Measurements from ENCODE around the gene VSIR. TPM values are rescaled to one million over a fixed set of nuclear protein-coding genes. Genes with fewer than 3 reads are reported as not detected.

VSIR gene
- total RNA-seq, 2 donors from 2014 or later, result 41.2 to 42.8 TPM

GRCh38 chr10:71705582-71705981, 67.7 kb downstream of the VSIR start:
- Histone ChIP-seq H3K36me3 (no peaks in the 10 kb centered on the region), H3K9ac (ENCODE audit: low read depth in 2 of 2, low read length in 2 of 2) (no peak overlapping the region), H3K27me3 (no peaks in the 10 kb centered on the region), H3K9me3 (no peaks in the 10 kb centered on the region), H3K27ac (no peak overlapping the region), H3K4me3 (no peak overlapping the region), H3K4me1 (no peaks in the 10 kb centered on the region)
- no peak for DNase-seq
- intact Hi-C loops (cut with DNase I), result loop anchor here (5.0 to 10.0 kb wide), 2 partner anchors 109 to 393 kb away; no protein-coding TSS in a partner anchor
- TF ChIP-seq CTCF (IDR thresholded peaks at IDR 0.05), result no peak

GRCh38 chr10:71704816-71705215, 68.5 kb downstream of the VSIR start:
- TF ChIP-seq CTCF (IDR thresholded peaks at IDR 0.05), result no peak
- Histone ChIP-seq H3K36me3 (no peaks in the 10 kb centered on the region), H3K4me1 (no peaks in the 10 kb centered on the region), H3K27ac (no peak overlapping the region), H3K4me3 (no peak overlapping the region), H3K9ac (ENCODE audit: low read depth in 2 of 2, low read length in 2 of 2) (no peak overlapping the region), H3K9me3 (no peaks in the 10 kb centered on the region), H3K27me3 (no peaks in the 10 kb centered on the region)
- no peak for DNase-seq
- intact Hi-C loops (cut with DNase I), result loop anchor here (5.0 to 10.0 kb wide), 2 partner anchors 110 to 393 kb away; no protein-coding TSS in a partner anchor

- H3K36me3 ChIP-seq, result no peaks in the 10 kb centered on the region
- intact Hi-C loops (cut with DNase I), result loop anchor here (10.0 kb wide), 1 partner anchor 111 kb away; no protein-coding TSS in a partner anchor
- H3K4me1 ChIP-seq, result no peaks in the 10 kb centered on the region
- H3K9ac ChIP-seq (ENCODE audit: low read depth in 2 of 2, low read length in 2 of 2), result no peak overlapping the region
- TF ChIP-seq CTCF (IDR thresholded peaks at IDR 0.05), result no peak
- H3K27me3 ChIP-seq, result no peaks in the 10 kb centered on the region
- no peak overlapping the region for H3K4me3 ChIP-seq
- H3K9me3 ChIP-seq, result no peaks in the 10 kb centered on the region
- H3K27ac ChIP-seq, result no peak overlapping the region
- no peak for DNase-seq
Measured at GRCh38 chr10:71703577-71703976, 69.7 kb downstream of the VSIR start.

- intact Hi-C loops (cut with DNase I), result loop anchor here (10.0 kb wide), 1 partner anchor 113 kb away; no protein-coding TSS in a partner anchor
- Histone ChIP-seq H3K27ac (no peak overlapping the region), H3K9ac (ENCODE audit: low read depth in 2 of 2, low read length in 2 of 2) (no peak overlapping the region), H3K9me3 (no peaks in the 10 kb centered on the region), H3K36me3 (no peaks in the 10 kb centered on the region), H3K27me3 (no peaks in the 10 kb centered on the region), H3K4me3 (no peak overlapping the region), H3K4me1 (no peaks in the 10 kb centered on the region)
- no peak for DNase-seq
- no peak for TF ChIP-seq CTCF (IDR thresholded peaks at IDR 0.05)
Measured at GRCh38 chr10:71701496-71702132, 71.7 kb downstream of the VSIR start.

- no peak overlapping the region for H3K4me3 ChIP-seq
- DNase-seq, result no peak
- intact Hi-C loops (cut with DNase I), result loop anchor here (10.0 kb wide), 1 partner anchor 114 kb away; no protein-coding TSS in a partner anchor
- no peaks in the 10 kb centered on the region for H3K9me3 ChIP-seq
- H3K9ac ChIP-seq (ENCODE audit: low read depth in 2 of 2, low read length in 2 of 2), result no peak overlapping the region
- no peak for TF ChIP-seq CTCF (IDR thresholded peaks at IDR 0.05)
- no peaks in the 10 kb centered on the region for H3K36me3 ChIP-seq
- H3K27ac ChIP-seq, result no peak overlapping the region
- H3K4me1 ChIP-seq, result no peaks in the 10 kb centered on the region
- no peaks in the 10 kb centered on the region for H3K27me3 ChIP-seq
Measured at GRCh38 chr10:71700731-71701368, 72.5 kb downstream of the VSIR start.

Data from colonic mucosa (tissue), 4 donors.